Neuronal stem cell (in vitro differentiated cells): Measurements from ENCODE around the gene ZNF730.

Experiments
- DNase-seq: peaks from one replicate; pipeline ENCODE4 v3.0.0-alpha.2; 2013; ENCODE audit warnings: low spot score
- H2AFZ ChIP-seq: one replicate; pipeline ENCODE4 v1.6.1; 2013; ENCODE audit warnings: mild to moderate bottlenecking, low read length, inconsistent platforms
- H2AK5ac ChIP-seq: 2 replicates; pipeline ENCODE4 v1.6.1; 2013; ENCODE audit warnings: low read depth, mild to moderate bottlenecking, inconsistent platforms, low read length, moderate library complexity, mixed read lengths
- H2BK120ac ChIP-seq: 2 replicates; pipeline ENCODE4 v1.6.1; 2013; ENCODE audit warnings: low read depth, mild to moderate bottlenecking, inconsistent platforms, low read length, moderate library complexity, mixed read lengths
- H2BK12ac ChIP-seq: one replicate; pipeline ENCODE4 v1.6.1; 2013; ENCODE audit warnings: low read length, inconsistent platforms
- H2BK15ac ChIP-seq: 2 replicates; pipeline ENCODE4 v1.6.1; 2013; ENCODE audit warnings: mild to moderate bottlenecking, low read length, inconsistent platforms, mixed read lengths
- H2BK5ac ChIP-seq: one replicate; pipeline ENCODE4 v1.6.1; 2013; ENCODE audit warnings: inconsistent platforms, mild to moderate bottlenecking, low read length, moderate library complexity
- H3K14ac ChIP-seq: one replicate; pipeline ENCODE4 v1.6.1; 2013; ENCODE audit warnings: low read length, inconsistent platforms
- H3K18ac ChIP-seq: 2 replicates; pipeline ENCODE4 v1.6.1; 2013; ENCODE audit warnings: low read length, inconsistent platforms
- H3K23ac ChIP-seq: 2 replicates; pipeline ENCODE4 v1.6.1; 2013; ENCODE audit warnings: low read depth, mild to moderate bottlenecking, mixed read lengths, low read length, inconsistent platforms; ENCODE audit not compliant: poor library complexity
- H3K27ac ChIP-seq: replicated peaks from 3 replicates; pipeline ENCODE4 v1.5.1; 2013; ENCODE audit warnings: low read length, inconsistent platforms
- H3K27me3 ChIP-seq, 3 experiments: 2 replicates each; pipeline ENCODE4 v1.6.1; 2013; ENCODE audit warnings: low read length in 3 of 3, mild to moderate bottlenecking in 2 of 3, inconsistent platforms in 1 of 3, low read depth in 1 of 3, mixed read lengths in 1 of 3, moderate library complexity in 1 of 3; ENCODE audit not compliant: control insufficient read depth in 3 of 3, insufficient read depth in 3 of 3
- H3K36me3 ChIP-seq, 2 donors: replicated peaks in 1 of 2; 2 replicates each; pipeline ENCODE4 v1.6.1; 2013; ENCODE audit warnings: low read length in 2 of 2; ENCODE audit not compliant: control insufficient read depth in 2 of 2, insufficient read depth in 2 of 2
- H3K4ac ChIP-seq: 2 replicates; pipeline ENCODE4 v1.6.1; 2013; ENCODE audit warnings: inconsistent platforms, mild to moderate bottlenecking, low read length, moderate library complexity
- H3K4me1 ChIP-seq, 2 donors: 1 replicate in 1 of 2; 2 replicates in 1 of 2; pipeline ENCODE4 v1.6.1; 2013; ENCODE audit warnings: low read length in 2 of 2, low read depth in 1 of 2; ENCODE audit not compliant: control insufficient read depth in 2 of 2, insufficient read depth in 1 of 2
- H3K4me2 ChIP-seq: one replicate; pipeline ENCODE4 v1.6.1; 2013; ENCODE audit warnings: mild to moderate bottlenecking, low read length, inconsistent platforms; ENCODE audit not compliant: insufficient read depth, poor library complexity, severe bottlenecking
- H3K4me3 ChIP-seq, 2 donors: 2 replicates each; pipeline ENCODE4 v1.5.1; 2013; ENCODE audit warnings: low read length in 2 of 2, mild to moderate bottlenecking in 2 of 2, inconsistent platforms in 1 of 2, moderate library complexity in 1 of 2
- H3K79me1 ChIP-seq: one replicate; pipeline ENCODE4 v1.6.1; 2013; ENCODE audit warnings: low read depth, mild to moderate bottlenecking, inconsistent platforms, low read length, moderate library complexity
- H3K9ac ChIP-seq: one replicate; pipeline ENCODE4 v1.6.1; 2013; ENCODE audit warnings: mild to moderate bottlenecking, low read depth, low read length, inconsistent platforms; ENCODE audit not compliant: poor library complexity
- H3K9me3 ChIP-seq, 2 donors: replicated peaks in 1 of 2; 2 replicates each; pipeline versions ENCODE3 to v1.6.1; 2013; ENCODE audit warnings: low read length in 2 of 2, mild to moderate bottlenecking in 2 of 2, inconsistent platforms in 1 of 2, low read depth in 1 of 2, mixed read lengths in 1 of 2, moderate library complexity in 1 of 2; ENCODE audit not compliant: control insufficient read depth in 2 of 2, insufficient read depth in 1 of 2
- H4K8ac ChIP-seq: one replicate; pipeline ENCODE4 v1.6.1; 2013; ENCODE audit warnings: low read depth, mild to moderate bottlenecking, inconsistent platforms, low read length, moderate library complexity
- H4K91ac ChIP-seq: one replicate; pipeline ENCODE4 v1.6.1; 2013; ENCODE audit warnings: low read length, low read depth, mild to moderate bottlenecking, inconsistent platforms; ENCODE audit not compliant: poor library complexity
- WGBS, 2 donors: extraction: QIAGEN DNeasy Blood & Tissue Kit; methylation state at CpG; one replicate each; pipeline ENCODE4 v1.1.7; 2013; ENCODE audit warnings: missing lambda C conversion rate in 2 of 2, mixed read lengths in 1 of 2; ENCODE audit not compliant: insufficient read length in 2 of 2, insufficient replicate concordance in 1 of 2; ENCODE audit errors: extremely low coverage in 2 of 2; 5-methylcytosine and 5-hydroxymethylcytosine counted together

The ZNF730 gene

GRCh38 chr19:23098286-23098685 lies 18.5 kb upstream of the ZNF730 start:
- DNase-seq = no peak
- H3K14ac ChIP-seq = no peak overlapping the region
- no peak overlapping the region for H3K4ac ChIP-seq
- peaks cover 65 to 99% of the 10 kb centered on the region in 2 donors for H3K36me3 ChIP-seq
- H3K9me3 ChIP-seq = peaks cover 6 to 62% of the 10 kb centered on the region in 2 donors
- H3K4me1 ChIP-seq = no peaks in the 10 kb centered on the region
- no CpG with 5 or more reads among the region's 2 CpGs for WGBS, 2 donors
- H2AK5ac ChIP-seq = no peak overlapping the region
- no peaks in the 10 kb centered on the region for H3K27me3 ChIP-seq
- H3K18ac ChIP-seq = no peak overlapping the region
- no peak overlapping the region for H3K9ac ChIP-seq
- no peak overlapping the region for H2BK120ac ChIP-seq
- peaks cover 16% of the 10 kb centered on the region for H3K79me1 ChIP-seq
- no peak overlapping the region for H3K23ac ChIP-seq
- H2BK12ac ChIP-seq = no peak overlapping the region
- no peak overlapping the region for H2BK5ac ChIP-seq
- no peak overlapping the region for H4K91ac ChIP-seq
- H3K27ac ChIP-seq = no peak overlapping the region
- no peak overlapping the region for H2BK15ac ChIP-seq
- no peak overlapping the region for H2AFZ ChIP-seq
- H3K4me2 ChIP-seq = no peak overlapping the region
- no peak overlapping the region for H4K8ac ChIP-seq
- H3K4me3 ChIP-seq = no peak overlapping the region

GRCh38 chr19:23098988-23099387 lies 17.8 kb upstream of the ZNF730 start:
- Histone ChIP-seq H2BK120ac (no peak overlapping the region), H4K91ac (no peak overlapping the region), H3K27me3 (no peaks in the 10 kb centered on the region), H3K4ac (no peak overlapping the region), H4K8ac (no peak overlapping the region), H3K4me1 (no peaks in the 10 kb centered on the region), H3K23ac (no peak overlapping the region), H3K4me2 (no peak overlapping the region), H2BK12ac (no peak overlapping the region), H2BK5ac (no peak overlapping the region), H3K9me3 (peaks cover 0 to 55% of the 10 kb centered on the region in 2 donors), H3K9ac (no peak overlapping the region), H3K27ac (no peak overlapping the region), H3K14ac (no peak overlapping the region), H3K4me3 (no peak overlapping the region), H2BK15ac (no peak overlapping the region), H2AFZ (no peak overlapping the region), H3K18ac (no peak overlapping the region), H3K36me3 (peaks cover 62 to 99% of the 10 kb centered on the region in 2 donors), H2AK5ac (no peak overlapping the region), H3K79me1 (peaks cover 10% of the 10 kb centered on the region)
- DNase-seq = no peak
- no CpG with 5 or more reads among the region's 4 CpGs for WGBS, 2 donors

- WGBS, 2 donors = no CpG with 5 or more reads among the region's 7 CpGs
- DNase-seq = no peak
- Histone ChIP-seq H3K4ac (no peak overlapping the region), H3K36me3 (peaks cover 61 to 99% of the 10 kb centered on the region in 2 donors), H2BK120ac (no peak overlapping the region), H4K8ac (no peak overlapping the region), H2AK5ac (no peak overlapping the region), H2BK12ac (no peak overlapping the region), H2BK15ac (no peak overlapping the region), H3K27ac (no peak overlapping the region), H4K91ac (no peak overlapping the region), H3K23ac (no peak overlapping the region), H3K18ac (no peak overlapping the region), H3K79me1 (peaks cover 10% of the 10 kb centered on the region), H3K4me1 (no peaks in the 10 kb centered on the region), H3K9me3 (peaks cover 0 to 45% of the 10 kb centered on the region in 2 donors), H3K27me3 (no peaks in the 10 kb centered on the region), H3K14ac (no peak overlapping the region), H2AFZ (no peak overlapping the region), H3K9ac (no peak overlapping the region), H3K4me2 (no peak overlapping the region), H2BK5ac (no peak overlapping the region), H3K4me3 (no peak overlapping the region)
Observed at GRCh38 chr19:23099966-23100365, 16.9 kb upstream of the ZNF730 start.

- no peak for DNase-seq
- Histone ChIP-seq H2BK5ac (no peak overlapping the region), H3K4ac (no peak overlapping the region), H2BK15ac (no peak overlapping the region), H3K18ac (no peak overlapping the region), H3K4me2 (no peak overlapping the region), H2BK120ac (no peak overlapping the region), H3K36me3 (peaks cover 48 to 98% of the 10 kb centered on the region in 2 donors), H4K91ac (no peak overlapping the region), H3K79me1 (peaks cover 6% of the 10 kb centered on the region), H3K4me1 (no peaks in the 10 kb centered on the region), H2BK12ac (no peak overlapping the region), H4K8ac (no peak overlapping the region), H3K27me3 (no peaks in the 10 kb centered on the region), H2AFZ (no peak overlapping the region), H3K27ac (no peak overlapping the region), H3K9ac (no peak overlapping the region), H3K9me3 (peaks cover 0 to 33% of the 10 kb centered on the region in 2 donors), H3K14ac (no peak overlapping the region), H3K4me3 (no peak overlapping the region), H3K23ac (no peak overlapping the region), H2AK5ac (no peak overlapping the region)
- WGBS, 2 donors = no CpG with 5 or more reads among the region's 4 CpGs
Observed at GRCh38 chr19:23101241-23101640, 15.6 kb upstream of the ZNF730 start.
